ACHN (cell line): ENCODE measurements around the gene NEK8.
A peak's percentile ranks its signal among the peaks of the same experiment; 100 is the strongest.

Source experiments
- DNase-seq: peaks from one replicate; pipeline ENCODE4 v3.0.0-alpha.2; 2015
- in situ Hi-C: cut with HindIII; loops from 2 replicates; pipeline ENCODE4 v1.10.0; 2017; ENCODE audit warnings: low sequenced_read_pairs, low pct_ligation_motif_present, low pct_unique_long_range_greater_than_20kb

The NEK8 gene

DNA sequence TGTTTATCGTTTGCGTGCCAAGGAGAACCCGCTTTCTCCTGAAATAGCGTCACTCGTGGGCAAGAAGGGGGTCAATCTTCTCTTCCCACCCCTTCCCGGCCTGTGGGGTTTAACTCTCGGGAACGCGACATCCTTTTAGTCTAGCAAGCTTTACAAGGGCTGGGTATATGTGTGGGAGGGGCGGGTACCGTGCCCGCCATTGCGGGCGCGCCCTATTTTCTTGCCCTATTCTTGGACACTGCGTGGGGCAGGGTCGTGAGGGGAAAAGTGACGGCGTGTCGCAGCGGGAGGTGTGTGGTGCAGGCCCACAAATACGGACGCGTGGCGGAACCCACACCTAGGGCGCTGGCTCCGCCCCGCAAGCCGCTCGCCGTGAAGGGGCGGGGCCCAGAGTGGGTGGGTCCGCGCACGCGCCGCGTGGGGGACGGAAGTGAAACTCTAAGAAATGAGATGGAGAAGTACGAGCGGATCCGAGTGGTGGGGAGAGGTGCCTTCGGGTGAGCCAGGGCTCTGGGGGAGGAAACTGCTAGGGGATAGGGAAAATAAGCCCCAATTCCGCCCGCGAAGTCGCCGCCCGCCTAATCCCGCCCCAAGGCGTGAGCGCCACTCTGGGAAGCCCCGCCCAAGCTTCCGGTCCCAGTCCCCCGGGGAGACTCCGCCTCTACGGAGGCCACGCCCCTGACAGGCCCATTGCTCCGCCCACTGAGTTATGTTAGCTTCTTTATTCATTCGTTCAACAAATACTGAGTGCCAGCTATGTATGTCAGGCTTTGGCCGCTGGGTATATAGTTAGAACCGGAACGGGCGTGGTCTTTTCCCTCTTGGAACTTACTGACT is at the start of gene NEK8:
Gene NEK8, plus strand, starts transcription at position 425 of the 837 bp plus-strand sequence. Its CDS starts 26 bp downstream, at position 451.
- DNase-seq: peak; percentile 93
- in situ Hi-C loops: no loop called here

DNA sequence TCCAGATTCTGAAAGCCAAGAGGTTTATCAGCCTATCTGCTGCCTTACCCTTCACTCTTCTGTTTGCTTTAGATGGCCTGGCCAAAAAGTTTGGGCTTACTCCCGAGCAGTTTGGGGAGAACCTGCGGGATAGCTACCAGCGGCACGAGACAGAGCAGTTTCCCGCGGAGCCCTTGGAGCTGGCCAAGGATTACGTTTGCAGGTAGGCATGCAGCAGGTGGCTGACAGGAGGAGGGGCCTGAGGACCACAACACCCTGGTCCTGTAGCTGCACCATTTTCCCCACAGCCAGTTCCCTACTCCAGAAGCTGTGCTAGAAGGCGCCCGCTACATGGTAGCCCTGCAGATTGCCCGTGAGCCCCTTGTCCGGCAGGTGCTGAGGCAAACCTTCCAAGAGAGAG is 45.9 kb upstream of the NEK8 start:
- in situ Hi-C loops: no loop called here
- DNase-seq: no peak

- in situ Hi-C loops: no loop called here
- peak; percentile 69 for DNase-seq
Measured at GRCh38 chr17:28684963-28685362, 43.6 kb upstream of the NEK8 start.

GRCh38 chr17:28685366-28685765 is 43.2 kb upstream of the NEK8 start:
- DNase-seq: no peak
- in situ Hi-C loops: no loop called here

- in situ Hi-C loops: no loop called here
- DNase-seq: no peak
Measured at GRCh38 chr17:28686296-28686695, 42.3 kb upstream of the NEK8 start.

DNA sequence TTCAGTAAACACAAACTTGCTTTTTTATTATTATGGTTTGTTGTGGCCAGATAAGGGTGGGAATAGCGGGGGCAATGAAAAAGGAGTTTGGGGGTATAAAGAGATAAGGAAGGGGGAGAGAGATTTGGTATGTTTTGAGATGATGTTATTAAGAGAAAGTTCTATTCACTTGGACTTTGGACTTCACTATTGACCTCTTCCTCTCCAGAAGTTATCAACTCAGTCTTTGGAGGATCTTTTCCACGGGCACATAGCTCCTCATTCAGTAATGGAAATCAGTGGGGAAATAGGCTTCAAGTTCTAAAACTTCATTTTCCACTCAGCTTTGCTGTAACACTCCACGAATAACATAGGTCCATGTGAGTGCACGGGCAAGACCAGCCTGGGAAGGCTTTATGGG is 40.1 kb upstream of the NEK8 start:
- no peak for DNase-seq
- in situ Hi-C loops: no loop called here

- DNase-seq: no peak
- in situ Hi-C loops: no loop called here
Measured at GRCh38 chr17:28689011-28689410, 39.6 kb upstream of the NEK8 start.

- no peak for DNase-seq
- in situ Hi-C loops: no loop called here
Measured at GRCh38 chr17:28693869-28694268, 34.7 kb upstream of the NEK8 start.

GRCh38 chr17:28698253-28698941 is 30.2 kb upstream of the NEK8 start:
- peak; percentile 61 for DNase-seq
- in situ Hi-C loops: no loop called here

DNA sequence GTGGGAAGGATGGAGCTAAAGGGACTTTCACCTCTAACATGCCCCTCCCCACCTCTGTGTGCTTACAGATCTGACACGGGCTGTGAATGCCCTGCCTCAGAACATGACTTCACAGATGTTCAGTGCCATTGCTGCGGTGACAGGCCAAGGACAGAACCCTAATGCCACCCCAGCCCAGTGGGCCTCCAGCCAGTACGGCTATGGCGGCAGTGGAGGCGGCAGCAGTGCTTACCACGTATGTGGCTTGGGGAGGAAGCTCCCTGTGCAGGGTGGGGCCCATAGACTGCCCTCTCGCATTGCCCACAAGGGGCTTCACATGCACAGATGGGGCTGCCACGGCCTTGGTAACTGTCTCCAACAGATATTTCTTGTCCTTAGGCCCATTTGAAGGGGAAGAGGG is 28.3 kb upstream of the NEK8 start:
- in situ Hi-C loops: no loop called here

DNA sequence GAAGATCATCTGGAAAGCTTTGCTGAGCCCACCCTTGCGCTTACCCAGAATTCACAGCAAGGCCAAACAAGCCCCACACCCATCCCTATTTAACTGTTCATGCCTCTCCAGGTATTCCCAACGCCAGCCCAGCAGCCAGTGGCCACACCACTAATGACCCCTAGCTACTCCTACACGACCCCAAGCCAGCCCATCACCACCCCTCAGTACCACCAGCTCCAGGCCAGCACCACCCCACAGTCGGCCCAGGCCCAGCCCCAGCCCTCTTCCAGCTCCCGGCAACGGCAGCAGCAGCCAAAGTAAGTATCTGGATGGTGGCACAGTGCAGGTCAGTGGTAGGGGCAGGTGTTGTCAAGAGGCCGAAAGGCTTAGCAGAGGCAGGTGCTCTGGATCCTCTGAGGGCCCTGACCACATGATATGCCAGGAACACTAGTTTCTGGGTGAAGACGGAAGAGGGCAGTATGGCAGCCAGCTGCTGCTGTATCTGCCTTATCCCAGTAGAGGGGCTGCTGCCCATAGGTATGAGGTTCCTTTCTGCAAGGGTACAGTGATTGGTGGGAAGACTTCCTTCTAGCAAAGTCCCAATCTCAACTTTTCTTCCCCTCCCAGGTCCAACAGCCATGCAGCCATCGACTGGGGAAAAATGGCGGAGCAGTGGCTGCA is 27.6 kb upstream of the NEK8 start:
- no peak for DNase-seq
- in situ Hi-C loops: no loop called here

More for the DNA sequence above, 28.3 kb upstream of the NEK8 start:
- DNase-seq: no peak

DNA sequence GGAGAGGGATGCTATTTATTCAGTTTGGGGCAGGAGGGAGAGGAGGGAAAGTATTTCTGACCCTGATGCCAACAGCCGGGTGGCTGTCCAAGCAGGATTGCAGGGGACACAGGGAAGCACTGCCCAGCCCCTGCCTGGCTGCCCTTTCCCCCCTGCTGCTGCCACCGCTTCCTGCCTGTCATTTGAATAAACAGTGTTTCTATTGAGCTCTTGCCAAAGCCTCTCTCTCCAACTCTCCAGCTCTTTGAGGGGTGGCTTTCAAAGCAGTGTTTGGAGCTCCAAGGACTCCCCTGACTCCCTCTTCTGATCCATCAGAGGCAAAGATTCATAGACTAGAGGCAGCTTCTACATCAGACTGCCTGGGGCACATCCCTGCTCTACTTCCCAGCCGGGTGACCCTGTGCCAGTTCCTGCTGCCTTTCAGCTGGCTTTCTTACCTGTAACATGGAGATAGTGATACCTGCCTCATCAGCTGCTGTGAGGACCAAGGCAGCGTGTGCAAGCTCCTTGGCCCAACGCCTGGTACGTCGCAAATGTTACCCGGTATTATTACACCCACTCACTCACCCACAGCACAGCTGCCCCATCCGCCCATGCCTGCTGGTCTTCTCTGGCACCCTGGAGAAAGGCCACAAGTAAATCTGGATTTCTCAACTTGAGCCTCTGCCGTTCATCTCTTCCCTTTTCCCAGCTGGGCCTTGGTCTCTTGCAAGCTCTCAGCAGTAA is 26.4 kb upstream of the NEK8 start:
- DNase-seq: no peak
- in situ Hi-C loops: no loop called here

GRCh38 chr17:28702752-28703150 is 25.8 kb upstream of the NEK8 start:
- in situ Hi-C loops: no loop called here
- no peak for DNase-seq

DNA sequence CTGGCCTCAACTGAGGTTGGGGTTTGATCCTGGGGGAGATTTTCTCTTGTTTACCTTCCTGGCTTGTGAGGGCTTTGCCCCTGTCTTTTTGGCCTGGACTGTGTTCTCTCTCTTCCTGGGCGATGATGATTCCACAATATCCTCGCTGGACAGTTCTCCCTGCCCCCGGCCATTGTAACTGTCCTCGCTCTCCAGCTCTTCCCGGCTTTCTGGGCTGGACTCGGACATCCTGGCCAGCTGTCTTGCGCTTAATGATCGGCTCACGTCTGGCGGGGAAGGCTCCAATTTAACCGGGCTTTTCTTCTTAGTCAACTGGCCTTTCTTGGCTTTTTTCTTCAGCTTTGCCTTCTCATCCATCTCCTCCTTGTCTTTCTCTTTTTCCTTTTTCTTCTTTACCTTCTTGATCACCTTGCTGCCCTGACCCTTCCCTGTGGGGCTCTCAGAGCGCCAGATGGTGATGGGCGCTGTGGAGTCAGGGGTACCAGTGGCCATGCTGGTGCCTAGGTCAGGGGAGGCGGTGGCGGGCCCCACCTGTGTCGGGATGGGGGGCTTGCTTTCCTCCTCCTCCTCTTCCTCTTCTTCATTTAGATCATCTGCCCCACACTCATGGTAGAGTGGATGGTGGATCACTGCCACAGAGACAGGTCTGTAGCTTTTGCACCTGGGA is 24.9 kb upstream of the NEK8 start:
- DNase-seq: no peak
- in situ Hi-C loops: no loop called here

GRCh38 chr17:28704219-28704858 is 24.2 kb upstream of the NEK8 start:
- DNase-seq: no peak
- in situ Hi-C loops: no loop called here

GRCh38 chr17:28705074-28705659 is 23.4 kb upstream of the NEK8 start:
- in situ Hi-C loops: no loop called here
- DNase-seq: no peak

GRCh38 chr17:28705728-28706334 is 22.8 kb upstream of the NEK8 start:
- in situ Hi-C loops: no loop called here
- no peak for DNase-seq
